Right kidney (tissue), 1 donor: ENCODE measurements around the gene MBNL2.

Source experiments
- DNase-seq: peaks from one replicate; pipeline ENCODE4 v3.0.0-alpha.2; 2016

Gene MBNL2

DNA sequence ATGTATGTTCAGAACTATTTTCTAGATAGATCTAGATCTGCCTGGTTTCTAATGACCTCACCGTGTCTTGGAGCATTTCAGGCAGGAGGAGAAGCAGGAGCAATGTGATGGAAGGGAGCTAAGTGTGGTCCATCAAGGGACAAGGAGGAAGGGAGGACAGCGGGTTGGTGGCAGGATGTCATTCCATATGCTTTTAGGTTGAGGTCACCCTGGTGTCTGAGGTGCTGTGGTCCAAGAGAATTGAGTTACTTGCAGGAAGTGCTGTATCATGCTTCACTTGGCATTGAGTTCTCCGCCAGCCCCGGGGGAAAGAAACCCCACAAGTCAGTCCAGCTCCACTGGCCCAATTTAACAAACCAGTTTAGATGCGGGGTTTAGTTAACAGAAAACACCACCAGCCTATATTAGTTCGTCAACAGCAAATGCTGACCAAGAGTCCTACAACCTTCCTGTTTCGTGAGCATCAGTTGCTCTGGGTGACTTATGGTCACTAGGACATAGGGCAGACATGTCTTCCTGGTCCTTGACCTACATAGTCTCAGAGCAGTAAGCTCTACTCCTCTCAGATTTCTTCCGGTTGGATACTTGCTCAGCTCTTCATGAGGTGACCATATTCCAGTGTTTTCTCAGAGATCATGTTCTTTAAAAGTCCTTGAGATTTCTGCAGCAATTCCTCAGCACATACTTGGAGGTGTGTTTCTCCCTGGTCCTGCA lies 79.4 kb downstream of the MBNL2 start:
- DNase-seq, result no peak

DNA sequence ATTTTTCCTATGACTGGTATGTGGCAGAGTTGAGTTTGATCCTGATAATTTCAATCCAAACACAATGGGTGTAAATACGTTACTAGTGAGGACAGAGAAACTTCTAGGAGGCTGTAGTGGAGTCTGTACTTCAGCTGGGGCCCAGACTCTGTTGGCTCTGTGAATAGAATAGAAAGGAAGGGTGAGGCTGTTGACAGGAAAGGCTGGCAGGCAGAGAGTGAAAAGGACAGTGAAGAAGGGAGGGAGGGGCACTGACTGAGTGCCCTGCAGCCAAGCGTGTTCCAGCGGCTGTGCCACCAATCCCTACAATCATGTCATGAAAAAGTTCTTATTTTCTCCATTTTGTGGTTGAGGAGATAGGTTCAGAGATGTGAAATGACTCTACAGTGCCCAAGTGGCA lies 80.5 kb downstream of the MBNL2 start:
- DNase-seq, result no peak

DNA sequence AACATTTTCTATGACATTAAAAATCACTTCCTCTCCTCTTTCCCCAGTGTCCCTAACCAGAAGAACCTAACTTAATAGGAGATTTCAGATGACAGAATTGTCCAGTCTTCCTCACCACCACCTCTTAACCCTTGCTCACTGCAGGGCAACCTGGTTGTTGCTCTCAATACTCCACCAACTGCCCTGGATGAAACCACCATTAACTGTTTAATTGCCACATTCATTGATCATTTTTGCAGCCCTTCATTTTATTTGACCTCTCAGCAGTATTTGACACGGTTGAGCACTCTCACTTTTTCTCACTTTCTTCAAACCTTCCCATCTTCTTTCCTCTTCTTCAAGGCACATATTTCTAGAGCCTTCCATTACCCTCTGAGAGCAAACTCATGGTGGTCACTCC lies 84.0 kb downstream of the MBNL2 start:
- DNase-seq, result no peak

DNA sequence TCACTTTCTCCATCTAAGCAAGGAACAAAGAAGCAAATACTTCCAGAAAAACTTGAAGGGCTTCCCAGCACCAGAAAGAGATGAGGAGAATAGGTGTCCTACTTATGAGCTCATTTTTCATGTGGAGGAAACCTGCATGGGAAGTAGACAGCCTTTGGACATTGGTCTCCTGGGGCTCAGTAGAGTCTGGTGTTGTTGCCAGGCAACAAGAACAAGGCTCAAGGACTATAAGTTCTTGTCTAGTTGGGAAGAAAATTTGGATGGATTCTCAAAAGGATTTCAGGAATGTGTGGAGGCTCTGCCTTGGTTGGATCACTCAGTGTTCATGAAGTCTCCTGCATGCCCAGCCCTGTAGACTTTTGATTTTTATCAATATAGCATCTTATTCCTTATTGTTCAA lies 84.5 kb downstream of the MBNL2 start:
- no peak for DNase-seq

DNA sequence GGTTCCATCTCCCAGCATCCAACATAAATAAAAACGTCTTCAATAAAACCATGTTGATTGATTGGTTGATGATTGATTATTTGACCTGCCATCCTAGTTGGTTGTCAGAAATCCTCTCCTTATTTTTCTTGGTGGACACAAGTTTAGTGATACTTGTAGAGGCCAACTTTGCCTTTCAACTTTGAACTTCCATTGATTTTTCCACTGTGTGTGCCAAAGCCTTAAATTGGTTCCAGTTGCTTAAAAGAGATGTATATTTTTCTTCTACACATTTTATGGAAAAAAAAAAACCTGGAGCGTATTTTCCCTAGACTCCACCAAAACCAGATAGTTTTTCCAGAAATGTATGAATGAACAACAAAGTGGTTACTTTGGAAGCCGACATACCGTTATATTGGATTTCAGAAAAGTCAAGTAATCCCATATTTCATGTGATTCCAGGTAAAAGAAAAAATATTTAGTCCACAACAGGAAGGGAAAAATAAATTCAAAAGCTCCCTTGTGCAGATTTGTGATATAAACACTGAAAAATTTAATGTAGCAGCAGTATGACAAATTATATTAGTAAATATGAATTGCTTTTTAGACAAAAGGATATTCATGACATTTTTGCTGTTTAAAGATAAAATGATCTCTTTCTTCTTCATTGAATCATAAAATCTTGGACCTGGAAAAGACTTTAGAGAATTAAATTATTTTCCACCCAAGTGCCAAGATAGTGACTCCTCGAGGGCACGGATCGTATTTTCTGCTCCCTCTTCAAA lies 85.2 kb downstream of the MBNL2 start:
- no peak for DNase-seq

DNA sequence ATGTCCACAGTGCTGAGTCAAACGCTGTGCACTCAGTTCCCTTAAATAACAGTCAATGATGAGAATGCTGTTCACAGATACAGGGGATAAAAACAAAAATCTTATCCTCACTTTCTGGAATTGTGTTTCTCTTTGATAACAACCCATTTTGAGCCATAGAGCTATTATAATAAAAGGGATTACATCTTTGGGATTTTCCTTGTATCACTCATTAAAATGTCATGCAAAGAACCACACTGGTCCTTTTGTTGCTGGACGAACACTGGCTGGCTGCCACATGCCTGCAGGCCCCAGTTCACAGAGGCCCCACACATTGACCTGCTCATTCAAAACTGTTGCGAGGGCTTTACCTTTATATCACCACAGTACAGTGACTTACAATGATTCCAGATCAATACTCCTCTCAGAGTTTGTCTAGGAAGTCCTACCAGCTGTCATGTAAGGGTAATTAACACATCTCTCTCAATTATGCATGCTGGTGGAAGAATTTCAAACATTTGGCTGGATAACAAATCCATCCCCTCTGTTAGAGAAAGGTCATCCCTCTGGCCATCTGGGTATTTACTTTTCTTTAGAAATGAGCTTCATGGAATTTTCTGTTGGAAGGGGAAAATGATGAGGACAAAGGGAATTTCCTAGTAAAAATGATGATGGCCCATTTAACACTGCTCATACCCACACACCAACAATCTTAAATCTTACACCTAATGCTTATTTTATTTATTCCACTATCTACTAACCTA lies 85.9 kb downstream of the MBNL2 start:
- peak; percentile 33 for DNase-seq

DNA sequence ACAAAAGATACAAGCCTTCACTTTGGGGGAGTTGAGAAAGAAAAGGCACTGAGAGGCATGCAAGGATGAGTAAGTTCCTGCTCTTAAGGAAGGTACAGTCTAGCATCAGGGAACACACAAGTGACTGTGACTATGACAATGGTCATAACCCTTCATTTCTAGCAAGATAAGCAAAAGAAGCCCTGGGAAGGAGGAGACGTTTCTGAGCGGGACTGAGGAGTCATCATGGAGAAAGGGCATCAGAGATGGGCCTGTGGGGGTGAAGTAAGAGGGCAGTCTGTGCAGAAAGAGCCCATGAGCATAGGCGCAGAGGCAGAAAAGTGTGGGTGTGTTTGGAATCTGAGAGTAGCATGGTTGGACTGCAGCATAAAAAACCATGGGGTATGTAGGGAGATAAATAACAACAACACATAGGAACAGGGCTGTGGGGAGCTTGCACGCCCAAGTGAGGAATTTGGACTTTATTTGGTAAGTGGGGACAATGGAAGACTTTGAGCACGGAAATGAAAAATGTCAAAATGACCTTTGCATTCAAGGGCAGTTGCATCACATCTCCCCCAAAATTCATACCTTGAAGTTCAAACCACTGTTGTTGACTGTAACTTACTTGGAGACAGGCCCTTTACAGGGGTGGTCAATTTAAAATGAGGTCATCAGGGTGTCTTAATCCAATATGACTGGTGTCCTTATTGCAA lies 86.7 kb downstream of the MBNL2 start:
- DNase-seq, result no peak

DNA sequence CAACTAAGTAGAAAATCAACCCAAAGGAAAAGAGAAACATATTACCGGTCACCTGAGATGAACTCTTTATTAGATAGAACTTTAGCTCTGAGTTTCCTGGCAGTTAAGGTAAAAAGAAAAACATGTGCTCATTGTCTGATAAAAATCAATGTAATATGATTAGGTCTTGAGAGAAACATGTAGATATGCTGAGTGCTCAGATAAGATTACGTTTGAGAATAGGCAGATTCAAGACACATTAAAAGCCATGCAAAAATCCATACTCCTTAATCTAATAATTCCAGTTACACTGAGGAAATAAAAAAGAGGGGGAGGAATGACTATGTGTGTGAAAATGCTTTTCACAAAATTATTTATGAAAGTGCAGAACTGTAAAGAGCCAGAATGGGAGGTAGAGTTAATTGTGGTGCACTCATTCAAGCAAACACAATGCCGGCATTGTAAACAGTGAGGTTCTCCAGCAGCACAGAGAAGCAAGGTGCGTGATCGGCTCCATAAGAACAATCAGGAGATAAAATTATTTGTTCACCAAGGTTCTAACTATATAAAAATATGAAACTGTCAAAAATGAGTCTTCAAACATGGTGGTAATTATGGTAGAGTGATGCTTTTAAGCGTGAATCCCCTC lies 88.8 kb downstream of the MBNL2 start:
- DNase-seq, result no peak

DNA sequence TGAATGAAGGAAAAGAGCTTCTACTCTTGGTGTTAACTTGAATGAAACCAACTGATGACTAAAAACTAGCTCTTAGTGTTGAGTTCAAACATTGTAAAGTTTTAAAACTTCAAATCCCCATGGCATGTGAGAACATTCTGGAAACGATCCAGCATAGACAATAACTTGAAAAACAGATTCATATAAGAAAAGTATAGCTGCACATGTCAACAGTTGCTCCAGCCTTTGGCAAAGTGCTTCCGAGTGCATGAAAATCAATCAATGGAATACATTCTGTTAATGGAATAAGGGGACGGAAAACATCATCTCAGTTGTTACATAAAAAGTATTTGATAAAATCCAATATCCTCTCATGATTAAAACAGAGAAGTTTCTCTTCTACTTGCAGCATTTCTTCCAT lies 89.8 kb downstream of the MBNL2 start:
- no peak for DNase-seq

DNA sequence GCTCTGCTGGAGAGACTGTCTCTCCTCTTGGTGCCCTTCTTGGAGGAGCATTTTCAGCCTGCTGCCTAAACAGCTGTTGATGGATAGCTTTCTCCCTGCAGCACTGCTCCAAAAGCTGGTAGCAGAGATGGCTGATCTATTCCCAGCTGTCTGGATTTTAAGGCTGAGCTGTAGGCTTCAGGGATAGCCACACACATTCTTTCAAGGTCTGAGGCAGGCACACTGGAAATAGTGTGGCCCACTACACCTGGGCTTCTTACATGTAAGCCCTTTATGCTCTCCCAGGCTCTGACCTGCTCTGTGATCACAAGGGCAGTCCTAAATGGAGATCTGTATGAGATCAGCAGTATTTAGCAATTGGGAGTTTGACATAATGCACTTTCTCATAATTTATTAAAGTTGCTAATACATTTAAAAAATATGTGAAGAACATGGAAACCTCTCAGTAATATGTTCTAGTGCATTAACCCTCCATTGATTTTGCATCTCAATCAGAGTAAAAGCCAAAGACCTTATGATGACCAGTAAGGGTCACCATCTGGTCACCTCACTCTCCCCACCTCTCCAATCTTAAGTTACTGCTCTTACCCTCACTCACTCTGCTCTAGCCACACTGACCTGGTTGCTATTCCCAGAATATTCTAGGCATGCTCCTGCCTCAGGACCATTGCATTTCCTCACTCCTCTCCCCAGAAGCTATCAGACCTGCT lies 91.6 kb downstream of the MBNL2 start:
- DNase-seq, result no peak

DNA sequence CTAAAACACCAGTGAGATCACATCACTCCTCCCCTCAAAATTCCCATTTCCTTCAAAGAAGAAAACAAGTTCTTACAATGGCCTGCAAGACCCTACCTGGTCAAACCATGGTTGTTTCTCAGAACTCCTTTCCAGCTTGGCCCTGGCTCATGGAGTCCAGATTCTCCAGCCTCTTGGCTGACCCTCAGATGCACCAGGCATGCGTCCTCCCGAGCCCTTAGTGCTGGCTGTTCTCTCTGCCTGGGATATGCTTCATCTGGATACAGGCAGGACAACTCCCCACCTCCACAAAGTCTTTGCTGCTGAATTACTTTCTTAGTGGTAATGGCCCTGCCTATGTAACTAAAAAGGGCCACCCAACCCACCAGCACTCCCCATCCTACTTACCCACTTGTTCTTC lies 94.3 kb downstream of the MBNL2 start:
- no peak for DNase-seq

DNA sequence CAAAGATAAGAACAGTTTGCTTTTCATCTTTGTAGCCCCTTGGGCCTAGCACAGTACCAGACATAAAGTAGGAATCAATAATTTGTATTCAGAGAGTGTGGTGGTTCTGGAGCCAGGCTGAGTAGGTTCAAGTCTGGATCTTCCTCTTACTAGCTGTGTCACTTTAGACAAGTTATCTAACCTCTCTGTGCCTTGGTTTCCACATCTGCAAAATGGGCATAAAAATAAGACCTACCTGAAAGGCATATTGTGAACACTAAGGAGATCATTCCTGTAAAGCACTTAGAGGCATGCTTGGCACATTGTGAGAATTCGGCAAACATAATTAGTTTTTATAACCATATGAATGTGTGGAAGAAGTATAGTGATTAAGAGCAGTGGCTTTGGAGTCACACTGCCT lies 95.8 kb downstream of the MBNL2 start:
- DNase-seq, result no peak

DNA sequence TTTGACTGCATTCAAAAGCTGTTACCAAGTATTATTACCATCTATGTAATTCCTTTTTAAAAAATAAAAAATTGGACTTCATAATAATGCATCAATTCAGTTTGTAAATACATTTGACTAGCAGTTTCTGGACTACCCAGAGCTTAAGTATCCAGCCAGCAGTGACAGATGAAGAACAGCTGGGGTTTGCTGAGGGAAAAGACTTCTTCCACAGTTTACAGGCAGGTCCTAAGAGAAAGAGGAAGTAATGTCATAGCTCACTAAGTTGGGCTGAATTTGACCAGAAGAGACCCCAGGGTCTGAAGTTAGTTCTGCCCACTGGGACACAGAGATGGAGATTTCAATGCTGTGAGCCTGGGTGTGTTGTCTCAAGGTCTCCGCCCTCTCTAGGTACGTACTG lies 96.4 kb downstream of the MBNL2 start:
- no peak for DNase-seq

DNA sequence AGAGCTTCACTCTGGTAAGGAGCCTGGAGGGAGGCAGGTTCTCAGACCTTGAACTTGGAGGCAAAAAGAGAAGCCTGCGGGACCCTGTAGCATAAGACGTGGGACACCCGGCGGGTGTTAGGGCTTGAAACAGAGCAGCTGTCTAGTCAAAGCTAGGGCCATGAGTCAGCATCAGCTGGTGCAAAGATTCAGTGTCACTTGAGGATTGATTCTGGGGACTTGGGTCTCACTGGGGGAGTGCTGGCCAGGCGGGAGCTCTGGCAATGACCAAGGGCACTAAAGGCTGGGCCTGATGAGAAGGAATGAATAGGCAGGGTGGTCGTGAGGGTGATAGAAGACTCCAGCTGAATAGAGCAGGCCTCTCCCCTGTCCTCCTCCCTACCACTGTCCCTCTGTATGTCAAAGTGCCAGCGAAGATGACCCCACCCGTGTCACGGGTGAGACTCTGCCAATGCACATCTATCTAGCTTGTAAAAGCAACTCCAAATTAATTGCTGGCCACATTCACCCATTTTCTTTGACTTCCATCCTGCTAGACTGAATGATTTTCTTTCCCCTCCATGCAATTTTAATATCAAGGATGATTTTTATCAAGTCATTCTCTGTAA lies 97.1 kb downstream of the MBNL2 start:
- DNase-seq, result no peak

DNA sequence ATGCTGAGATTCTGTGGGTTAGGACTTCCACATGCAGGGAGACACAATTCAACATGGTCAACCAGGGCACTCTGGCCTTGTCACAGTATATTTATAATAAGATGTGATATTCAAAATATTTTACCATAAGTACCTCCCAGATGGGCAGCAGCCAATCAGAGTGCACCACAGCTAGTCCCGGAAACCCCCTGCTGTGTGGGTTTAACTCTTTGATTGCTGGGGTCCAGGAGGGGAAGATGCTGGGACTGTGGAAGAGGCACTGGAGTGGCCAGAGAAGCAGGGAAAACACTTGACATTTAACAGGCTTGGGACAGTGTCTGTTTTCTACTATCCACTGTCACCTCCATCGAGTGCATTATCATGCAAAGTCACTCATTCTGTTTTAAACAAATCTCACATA lies 99.0 kb downstream of the MBNL2 start:
- no peak for DNase-seq

DNA sequence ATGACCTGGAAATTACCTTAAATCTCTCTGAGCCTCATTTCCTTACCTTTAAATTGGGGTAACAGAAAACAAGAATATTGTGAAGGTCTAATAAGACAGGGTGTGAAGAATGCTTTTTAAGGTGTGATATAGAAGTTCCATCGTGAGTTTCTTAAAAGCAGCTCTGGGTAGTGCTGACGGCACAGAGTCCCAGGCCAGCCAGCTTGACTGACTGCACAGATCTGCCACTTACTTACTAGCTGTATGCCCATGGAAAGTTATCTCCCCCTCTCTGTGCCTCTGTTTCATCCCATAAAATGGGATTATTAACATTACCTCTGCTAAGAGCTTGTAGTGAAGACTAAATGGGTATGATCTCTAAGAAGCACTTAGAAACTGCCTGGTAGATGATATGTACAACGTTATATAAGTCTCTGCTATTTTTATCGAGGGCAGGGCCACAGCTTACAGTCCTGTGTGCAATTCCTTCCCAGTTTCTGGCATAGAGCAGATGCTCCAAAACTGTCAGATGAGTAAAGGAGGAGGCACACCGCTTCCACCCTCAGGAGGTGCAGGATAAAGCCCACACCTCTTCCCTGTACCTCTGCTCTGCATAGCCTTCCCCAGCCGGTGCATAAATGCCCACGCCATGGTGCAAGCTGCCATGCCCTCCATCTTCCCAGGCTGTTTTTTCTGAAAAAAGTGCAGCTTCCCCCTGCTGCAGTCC lies 99.6 kb downstream of the MBNL2 start:
- no peak for DNase-seq

DNA sequence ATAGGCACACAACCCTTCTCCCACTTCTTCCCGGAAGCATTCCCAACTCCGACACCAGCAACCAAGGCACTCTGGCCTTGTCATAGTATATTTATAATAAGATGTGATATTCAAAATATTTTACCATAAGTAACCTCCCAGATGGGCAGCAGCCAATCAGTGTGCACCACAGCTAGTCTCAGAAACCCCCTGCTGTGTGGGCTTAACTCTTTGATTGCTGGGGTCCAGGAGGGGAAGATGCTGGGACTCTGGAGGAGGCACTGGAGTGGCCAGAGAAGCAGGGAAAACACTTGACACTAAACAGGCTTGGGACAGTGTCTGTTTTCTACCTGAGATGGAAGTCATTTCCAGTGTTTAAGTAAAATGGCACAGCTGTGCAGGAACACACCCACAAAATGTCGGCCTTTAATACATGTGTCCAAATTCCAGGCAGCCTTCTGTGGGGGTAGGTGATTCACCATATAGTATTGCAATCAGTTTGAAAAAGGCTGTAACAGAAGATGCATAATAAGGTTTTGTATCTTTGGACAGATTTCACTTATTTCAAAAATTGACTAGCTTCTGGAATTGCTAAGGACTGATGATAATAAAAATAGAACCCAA lies 100.7 kb downstream of the MBNL2 start:
- DNase-seq, result no peak

DNA sequence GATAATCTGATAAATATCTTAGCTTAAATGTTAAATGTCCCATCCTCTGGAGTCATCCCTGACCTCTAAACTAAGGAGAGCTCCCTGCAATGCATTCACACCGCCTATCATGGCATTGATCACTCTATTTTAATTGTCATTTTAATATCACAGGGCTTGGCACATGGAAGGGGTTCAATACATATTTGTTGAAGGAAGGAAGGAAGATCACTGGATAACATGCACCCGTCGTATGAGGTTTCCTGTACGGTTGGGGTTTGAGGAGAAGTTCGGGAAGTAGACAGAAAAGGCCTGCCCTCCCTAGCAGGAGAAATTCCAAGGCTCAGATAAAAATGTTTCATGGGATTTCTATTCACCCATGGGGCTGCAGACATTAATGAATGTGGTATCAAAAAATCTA lies 102.0 kb downstream of the MBNL2 start:
- no peak for DNase-seq

DNA sequence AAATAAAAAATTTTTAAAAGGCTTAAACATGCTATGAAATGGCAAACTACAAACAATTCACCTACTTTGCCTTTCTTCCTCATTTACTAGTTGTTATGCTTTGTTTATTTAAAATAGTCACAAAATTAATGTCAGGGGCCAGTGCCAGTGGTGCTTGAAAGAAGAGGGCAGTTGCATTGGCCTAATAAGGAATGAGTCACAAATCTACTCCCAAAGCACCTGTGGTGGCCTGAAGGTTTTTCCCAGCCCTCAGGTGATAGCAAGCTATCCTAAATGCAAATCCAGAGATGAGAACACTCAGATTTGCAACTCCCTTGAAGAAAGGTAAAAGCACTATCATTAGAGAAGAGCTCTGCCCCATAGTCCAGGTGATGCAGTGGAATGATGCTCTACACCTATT lies 103.6 kb downstream of the MBNL2 start:
- no peak for DNase-seq

DNA sequence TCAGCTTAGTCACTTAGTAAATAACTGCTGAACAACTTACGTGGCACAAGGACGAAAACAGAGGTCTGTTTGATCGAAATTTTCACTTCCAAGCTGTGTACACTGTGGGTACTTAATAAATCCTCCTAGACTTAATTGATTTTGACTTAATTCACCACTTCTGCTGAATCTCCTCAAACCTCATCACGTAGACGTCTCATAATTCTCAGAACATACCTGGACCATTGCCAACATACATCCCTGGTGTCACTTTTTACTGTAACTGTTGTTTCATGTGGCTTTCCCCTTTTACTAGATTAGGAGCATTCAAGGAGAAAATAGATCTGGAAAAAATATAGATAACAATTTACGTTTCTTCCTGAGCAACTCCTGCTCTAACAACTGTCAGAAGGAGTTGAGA lies 105.0 kb downstream of the MBNL2 start:
- DNase-seq, result no peak
